GM19035 (cell line): Measurements from ENCODE around the gene ROBO4.

Experiments used
- ATAC-seq: cut with Tn5 transposase; IDR thresholded peaks from one replicate; pipeline ENCODE4 v1.9.1; 2021; ENCODE audit not compliant: unreplicated experiment

The ROBO4 gene

GRCh38 chr11:124890683-124891372, 6.8 kb downstream of the ROBO4 start:
- no peak for ATAC-seq

GRCh38 chr11:124890151-124890550, 7.5 kb downstream of the ROBO4 start:
- ATAC-seq: no peak

- no peak for ATAC-seq
These were observed 8.2 kb downstream of the ROBO4 start for GRCh38 chr11:124889191-124890091.

GRCh38 chr11:124887667-124888013, 10.0 kb downstream of the ROBO4 start:
- no peak for ATAC-seq

GRCh38 chr11:124886978-124887666, 10.5 kb downstream of the ROBO4 start:
- no peak for ATAC-seq

GRCh38 chr11:124886476-124886875, 11.2 kb downstream of the ROBO4 start:
- ATAC-seq: no peak

GRCh38 chr11:124884869-124885479, 12.7 kb downstream of the ROBO4 start:
- ATAC-seq: no peak

GRCh38 chr11:124884340-124884739, 13.3 kb downstream of the ROBO4 start:
- ATAC-seq: no peak

GRCh38 chr11:124882339-124883071, 15.2 kb downstream of the ROBO4 start:
- ATAC-seq: no peak

GRCh38 chr11:124880958-124881357, 16.7 kb downstream of the ROBO4 start:
- no peak for ATAC-seq

GRCh38 chr11:124880290-124880611, 17.4 kb downstream of the ROBO4 start:
- ATAC-seq: no peak

GRCh38 chr11:124879493-124880289, 18.0 kb downstream of the ROBO4 start:
- no peak for ATAC-seq

- ATAC-seq: no peak
These were observed 18.7 kb downstream of the ROBO4 start for GRCh38 chr11:124878759-124879492.

- ATAC-seq: no peak
These were observed 19.5 kb downstream of the ROBO4 start for GRCh38 chr11:124877910-124878758.

- no peak for ATAC-seq
These were observed 20.1 kb downstream of the ROBO4 start for GRCh38 chr11:124877631-124877909.

- no peak for ATAC-seq
These were observed 20.6 kb downstream of the ROBO4 start for GRCh38 chr11:124876818-124877630.

- ATAC-seq: peak; percentile 92
These were observed 21.5 kb downstream of the ROBO4 start for GRCh38 chr11:124875943-124876817.
